GM12892 (cell line): ENCODE data around the gene ZBTB20.

Experiments used
- POLR2A ChIP-seq: IDR thresholded peaks from 2 replicates; pipeline ENCODE4 v1.6.1; 2011; ENCODE audit warnings: low read depth, low read length, control low read depth
- POLR2AphosphoS5 ChIP-seq: IDR thresholded peaks from 2 replicates; pipeline ENCODE4 v1.6.1; 2011; ENCODE audit warnings: low read depth, low read length, control low read depth

GRCh38 chr3:115040246-115040645, 106.8 kb downstream of the ZBTB20 start:
- TF ChIP-seq POLR2A (no peak), POLR2AphosphoS5 (no peak)
